ENCODE results near the gene PPP6C. TPM values are rescaled to one million over a fixed set of nuclear protein-coding genes. Genes with fewer than 3 reads are reported as not detected.

The PPP6C gene
- total RNA-seq, 6 experiments from 2014 or later = 35.2 to 47.1 (median 40.8) TPM

- H3K4me1 Mint-ChIP-seq (ENCODE audit: low read depth) = peaks cover 47% of the 10 kb centered on the region
- no peak for DNase-seq
- peaks cover 8% of the 10 kb centered on the region; the same call in 1 of the 2 replicates for H3K36me3 Mint-ChIP-seq (ENCODE audit: low read depth)
- no peaks in the 10 kb centered on the region for H3K27me3 Mint-ChIP-seq (ENCODE audit: insufficient read depth)
- peak overlapping the region; percentile 96 for H3K4me3 Mint-ChIP-seq
- H3K27ac Mint-ChIP-seq = peak overlapping the region; percentile 27
- H3K9me3 Mint-ChIP-seq = no peaks in the 10 kb centered on the region
- no peak for TF ChIP-seq CTCF (IDR thresholded peaks at IDR 0.05)
These were observed 46.8 kb downstream of the PPP6C start for GRCh38 chr9:125142560-125143376.

- no peak for TF ChIP-seq CTCF (IDR thresholded peaks at IDR 0.05)
- Mint-ChIP-seq H3K27ac (no peak overlapping the region; the same call in 1 of the 2 replicates), H3K9me3 (no peaks in the 10 kb centered on the region), H3K36me3 (ENCODE audit: low read depth) (peaks cover 8% of the 10 kb centered on the region; the same call in 1 of the 2 replicates), H3K4me1 (ENCODE audit: low read depth) (peaks cover 48% of the 10 kb centered on the region), H3K27me3 (ENCODE audit: insufficient read depth) (no peaks in the 10 kb centered on the region), H3K4me3 (peak overlapping the region; percentile 96)
- no peak for DNase-seq
These were observed 47.9 kb downstream of the PPP6C start for GRCh38 chr9:125141751-125142150.

GRCh38 chr9:125141251-125141650 is 48.4 kb downstream of the PPP6C start:
- Mint-ChIP-seq H3K4me1 (ENCODE audit: low read depth) (peaks cover 44% of the 10 kb centered on the region), H3K4me3 (peak overlapping the region; percentile 96; the same call in 1 of the 2 replicates), H3K27ac (no peak overlapping the region; the same call in 1 of the 2 replicates), H3K9me3 (no peaks in the 10 kb centered on the region), H3K36me3 (ENCODE audit: low read depth) (peaks cover 8% of the 10 kb centered on the region; the same call in 1 of the 2 replicates), H3K27me3 (ENCODE audit: insufficient read depth) (no peaks in the 10 kb centered on the region)
- peak; percentile 59 for DNase-seq
- TF ChIP-seq CTCF (IDR thresholded peaks at IDR 0.05) = no peak

- peaks cover 39% of the 10 kb centered on the region for H3K4me1 Mint-ChIP-seq (ENCODE audit: low read depth)
- TF ChIP-seq CTCF (IDR thresholded peaks at IDR 0.05) = no peak
- DNase-seq = no peak
- no peak overlapping the region for H3K4me3 Mint-ChIP-seq
- H3K9me3 Mint-ChIP-seq = no peaks in the 10 kb centered on the region
- H3K36me3 Mint-ChIP-seq (ENCODE audit: low read depth) = peaks cover 8% of the 10 kb centered on the region; the same call in 1 of the 2 replicates
- no peaks in the 10 kb centered on the region for H3K27me3 Mint-ChIP-seq (ENCODE audit: insufficient read depth)
- no peak overlapping the region for H3K27ac Mint-ChIP-seq
These were observed 49.0 kb downstream of the PPP6C start for GRCh38 chr9:125140576-125140975.

- H3K27ac Mint-ChIP-seq = peak overlapping the region; percentile 56
These were observed 52.4 kb downstream of the PPP6C start for GRCh38 chr9:125137200-125137599.

More at GRCh38 chr9:125137200-125137599, 52.4 kb downstream of the PPP6C start:
- Mint-ChIP-seq H3K4me1 (ENCODE audit: low read depth) (peaks cover 40% of the 10 kb centered on the region), H3K27me3 (ENCODE audit: insufficient read depth) (no peaks in the 10 kb centered on the region), H3K4me3 (no peak overlapping the region), H3K36me3 (ENCODE audit: low read depth) (peaks cover 18% of the 10 kb centered on the region), H3K9me3 (no peaks in the 10 kb centered on the region)
- TF ChIP-seq CTCF (IDR thresholded peaks at IDR 0.05) = no peak
- peak; percentile 70 for DNase-seq
